GM12878 (cell line): ENCODE results near the gene MRPL44. TPM values are rescaled to one million over a fixed set of nuclear protein-coding genes. Genes with fewer than 3 reads are reported as not detected.

Experiments
- ATAC-seq: fragments of 200-7000 bp; cut with Tn5 transposase; 3 replicates; pipeline ENCODE4 v1.9.1; 2020; ENCODE audit warnings: mild to moderate bottlenecking, moderate library complexity
- BruUV-seq: library from RNA; stranded (reverse); fragments of 400-500 nt; replicated peaks from 2 replicates; lab custom pipeline; 2021; lab: Mats Ljungman, UMichigan
- CTCF ChIA-PET: fragments of 300-600 bp; sonication (Branson Sonifier 250); formaldehyde crosslinking; extraction: SDS; loops from one replicate; lab custom pipeline; 2021; ENCODE audit warnings: inconsistent platforms; lab: Yijun Ruan, JAX
- POLR2A ChIA-PET: fragments of 350-600 bp; formaldehyde crosslinking; extraction: SDS; loops from one replicate; lab custom pipeline; 2021; ENCODE audit warnings: inconsistent platforms; lab: Charles Lee
- RAD21 ChIA-PET: fragments of 300-600 bp; sonication (Branson Sonifier 250); formaldehyde crosslinking; loops from one replicate; lab custom pipeline; 2023; ENCODE audit warnings: antibody characterized with exemption; ENCODE audit not compliant: unreplicated experiment; lab: Charles Lee
- SMC1A ChIA-PET: fragments of 300-600 bp; sonication (Branson Sonifier 250); formaldehyde crosslinking; loops from one replicate; lab custom pipeline; 2023; ENCODE audit not compliant: unreplicated experiment, uncharacterized antibody; lab: Charles Lee
- DNase-seq: peaks from one replicate; pipeline ENCODE4 v3.0.0-alpha.2; 2011; ENCODE audit warnings: low read depth, low spot score
- FAIRE-seq: peaks from 3 replicates; lab custom pipeline; 2011; peaks lifted over from hg19 to GRCh38; lab: Jason Lieb, UNC
- H2AFZ ChIP-seq: 2 replicates; pipeline ENCODE4 v1.6.0; 2011; ENCODE audit warnings: low read depth, low read length, control low read depth; ENCODE audit not compliant: control insufficient read depth
- H3K27ac ChIP-seq: 2 replicates; pipeline ENCODE4 v1.5.1; 2011; ENCODE audit warnings: control low read depth; ENCODE audit not compliant: control insufficient read depth, insufficient read depth
- H3K27me3 ChIP-seq, 2 experiments: replicated peaks in 1 of 2; 2 replicates each; pipeline versions ENCODE4 v1.6.0 to v1.6.1; 2011; ENCODE audit warnings: low read length in 1 of 2; ENCODE audit not compliant: control insufficient read depth in 2 of 2, insufficient read depth in 2 of 2
- H3K36me3 ChIP-seq, 2 experiments: 2 replicates each; pipeline ENCODE4 v1.5.1; 2011; ENCODE audit warnings: low read length in 1 of 2; ENCODE audit not compliant: control insufficient read depth in 2 of 2, insufficient read depth in 2 of 2
- H3K4me1 ChIP-seq: 2 replicates; pipeline ENCODE4 v1.6.1; 2011; ENCODE audit warnings: mild to moderate bottlenecking, low read length, moderate library complexity, mixed read lengths; ENCODE audit not compliant: control insufficient read depth, insufficient read depth
- H3K4me2 ChIP-seq: 2 replicates; pipeline ENCODE4 v1.6.0; 2011; ENCODE audit warnings: control low read depth; ENCODE audit not compliant: control insufficient read depth, insufficient read depth
- H3K4me3 ChIP-seq: fragments of 200-600 bp; sonication (generic); 2 replicates; pipeline ENCODE4 v1.5.1; 2016
- H3K79me2 ChIP-seq: 2 replicates; pipeline ENCODE4 v1.6.0; 2011; ENCODE audit warnings: low read length; ENCODE audit not compliant: control insufficient read depth, insufficient read depth
- H3K9ac ChIP-seq: 2 replicates; pipeline ENCODE4 v1.8.0; 2011; ENCODE audit warnings: low read length, control low read depth, mixed read lengths; ENCODE audit not compliant: control insufficient read depth, insufficient read depth
- H3K9me3 ChIP-seq: replicated peaks from 3 replicates; pipeline ENCODE4 v1.5.1; 2011; ENCODE audit warnings: mild to moderate bottlenecking, low read length; ENCODE audit not compliant: control insufficient read depth, insufficient read depth
- H4K20me1 ChIP-seq: 2 replicates; pipeline ENCODE4 v1.6.0; 2011; ENCODE audit not compliant: control insufficient read depth, insufficient read depth
- BACH1 ChIP-seq: fragments of 450-650 bp; IDR thresholded peaks from 2 replicates; pipeline ENCODE4 v1.6.1; 2017; ENCODE audit warnings: mild to moderate bottlenecking, borderline replicate concordance
- CREM ChIP-seq: IDR thresholded peaks from 2 replicates; pipeline ENCODE4 v1.6.1; 2014; ENCODE audit warnings: antibody characterized with exemption, low read depth
- GATAD2B ChIP-seq: fragments of 450-650 bp; conservative IDR thresholded peaks from 2 replicates; pipeline ENCODE4 v1.6.1; 2017; ENCODE audit warnings: low read depth, mild to moderate bottlenecking, moderate library complexity
- HSF1 ChIP-seq: fragments of 150-350 bp; IDR thresholded peaks from 2 replicates; pipeline ENCODE4 v1.6.1; 2014; ENCODE audit warnings: mild to moderate bottlenecking, low read depth, low read length
- MAX ChIP-seq: IDR thresholded peaks from 2 replicates; pipeline ENCODE4 v1.6.1; 2012; ENCODE audit warnings: low read depth, low read length, improper control_type of control experiment
- TARDBP ChIP-seq: IDR thresholded peaks from 2 replicates; pipeline ENCODE4 v1.6.1; 2016; ENCODE audit warnings: borderline replicate concordance
- WGBS: methylation state at CpG from one replicate; pipeline ENCODE4 v1.1.6; 2016; ENCODE audit warnings: low lambda C conversion rate; ENCODE audit not compliant: insufficient replicate concordance, insufficient coverage; ENCODE audit errors: missing lambda C conversion rate; 5-methylcytosine and 5-hydroxymethylcytosine counted together
- in situ Hi-C: fragments of 300-500 bp; cut with MboI; formaldehyde crosslinking; loops from 9 replicates; pipeline ENCODE4 v1.14.3; 2018; ENCODE audit warnings: mixed read lengths
- intact Hi-C: fragments of 100-400 bp; cut with micrococcal nuclease; formaldehyde crosslinking; loops from one replicate; pipeline ENCODE4 v1.14.2; 2022; ENCODE audit not compliant: unreplicated experiment
- polyA plus RNA-seq, 11 experiments: library from polyadenylated mRNA; depleted of rRNA in 4 of 11; unstranded in 6 of 11; stranded (reverse) in 5 of 11; fragments of >200 nt; fragmentation: Nextera tagmentation in 4 of 11; fragmentation: Illumina TruSeq in 1 of 11; extraction: Ambion mirVana in 4 of 11; extraction: Trizol in 1 of 11; gene quantifications; 1 replicate in 1 of 11; 2 replicates in 10 of 11; pipeline versions ENCODE4 v1.2.1 to v1.2.3, GENCODE V29; 2011 to 2016; ENCODE audit warnings: inconsistent platforms in 2 of 11, missing spikeins in 2 of 11, low read depth in 1 of 11
- total RNA-seq, 4 experiments: library from RNA; depleted of rRNA in 3 of 4; stranded (reverse); fragments of >200 nt in 3 of 4; fragmentation: Illumina TruSeq in 1 of 4; extraction: Trizol in 1 of 4; gene quantifications; 2 replicates each; pipeline versions ENCODE4 v1.2.1 to v1.2.3, GENCODE V29; 2013 to 2021

Gene MRPL44
- total and polyA plus RNA-seq, 10 of the 15 experiments (the other 5 are each of a cell fraction or from before 2014, with no cell fraction given): 18.3 to 44.3 (median 37.5) TPM

- TF ChIP-seq BACH1 (no peak), MAX (no peak), HSF1 (no peak), TARDBP (no peak), CREM (no peak), GATAD2B (no peak)
- in situ Hi-C loops (loop anchor here (25.0 kb wide), 1 partner anchor 639 kb away; no protein-coding TSS in a partner anchor), intact Hi-C loops (no loop called here)
- H3K27me3 ChIP-seq: peaks cover 0 to 4% of the 10 kb centered on the region in 2 experiments; a peak in 2 of 4 replicates
- FAIRE-seq: no peak
- no peak overlapping the region for H3K9ac ChIP-seq
- no peak overlapping the region for H3K4me2 ChIP-seq
- H2AFZ ChIP-seq: no peak overlapping the region
- WGBS: 42% methylated on average over 5 of the region's 5 CpGs
- CTCF ChIA-PET: interaction anchor here (0.5 to 11.1 kb wide), 2 partner anchors 285 to 1663 kb away, joined by 4 to 188 read pairs; no protein-coding TSS in a partner anchor
- H3K27ac ChIP-seq: no peak overlapping the region
- H3K36me3 ChIP-seq: no peaks in the 10 kb centered on the region
- SMC1A ChIA-PET: no interaction called here
- RAD21 ChIA-PET: no interaction called here
- no peaks in the 10 kb centered on the region for H3K9me3 ChIP-seq
- POLR2A ChIA-PET: no interaction called here
- no peak for DNase-seq
- H3K4me3 ChIP-seq: no peak overlapping the region
- no peaks in the 10 kb centered on the region for H3K4me1 ChIP-seq
- no TSS peak for BruUV-seq
- no peak for ATAC-seq
- no peaks in the 10 kb centered on the region for H3K79me2 ChIP-seq
- no peaks in the 10 kb centered on the region for H4K20me1 ChIP-seq
Measured at GRCh38 chr2:223997938-223998337, 40.7 kb downstream of the MRPL44 start.
